Stomach (tissue), 9 donors: Measurements from ENCODE around the gene PLCB4. TPM values are rescaled to one million over a fixed set of nuclear protein-coding genes. Genes with fewer than 3 reads are reported as not detected.

Experiments used
- DNase-seq, 2 donors: peaks; one replicate each; pipeline versions ENCODE4 v3.0.0 to v3.0.0-alpha.2; 2013 to 2019
- H3K27ac ChIP-seq, 5 donors: fragments of 200-600 bp in 4 of 5; sonication (generic) in 4 of 5; one replicate each; pipeline ENCODE4 v1.5.1; 2013 to 2019; ENCODE audit warnings: mild to moderate bottlenecking in 1 of 5, moderate library complexity in 1 of 5
- H3K27me3 ChIP-seq, 3 donors: fragments of 200-600 bp; sonication (generic); one replicate each; pipeline ENCODE4 v1.5.1; 2017 to 2019; ENCODE audit warnings: mixed run types in 1 of 3
- H3K36me3 ChIP-seq, 4 donors: fragments of 200-600 bp; sonication (generic); 1 replicate in 3 of 4; 2 replicates in 1 of 4; pipeline ENCODE4 v1.5.1; 2016 to 2019
- H3K4me1 ChIP-seq, 4 donors: fragments of 200-600 bp; sonication (generic); one replicate each; pipeline ENCODE4 v1.5.1; 2016 to 2019
- H3K4me3 ChIP-seq, 4 donors: fragments of 200-600 bp; sonication (generic) in 3 of 4; one replicate each; pipeline ENCODE4 v1.5.1; 2016 to 2019; ENCODE audit warnings: mild to moderate bottlenecking in 1 of 4
- H3K9me3 ChIP-seq, 4 donors: fragments of 200-600 bp; sonication (generic); one replicate each; pipeline ENCODE4 v1.5.1; 2016 to 2019
- EP300 ChIP-seq: sonication (generic); formaldehyde crosslinking; IDR thresholded peaks from one replicate; pipeline ENCODE4 v1.6.1; 2017; ENCODE audit warnings: antibody characterized with exemption
- POLR2A ChIP-seq, 4 donors: fragments of 450-650 bp; IDR thresholded peaks; one replicate each; pipeline ENCODE4 v1.6.1; 2016; ENCODE audit warnings: antibody characterized with exemption in 4 of 4, control low read depth in 2 of 4, mild to moderate bottlenecking in 1 of 4, moderate library complexity in 1 of 4
- POLR2AphosphoS5 ChIP-seq, 3 donors: sonication (generic); formaldehyde crosslinking; IDR thresholded peaks; one replicate each; pipeline ENCODE4 v1.6.1; 2016; ENCODE audit warnings: antibody characterized with exemption in 3 of 3
- WGBS, 5 donors: extraction: QIAGEN DNeasy Blood & Tissue Kit in 3 of 5; methylation state at CpG; one replicate each; pipeline versions ENCODE4 v1.1.5 to v1.1.7; 2013 to 2018; 5-methylcytosine and 5-hydroxymethylcytosine counted together
- intact Hi-C: fragments of 100-400 bp; cut with DNase I; formaldehyde crosslinking; loops from one replicate; pipeline ENCODE4 v1.15.1; 2023; ENCODE audit warnings: low total_unique reads
- polyA plus RNA-seq, 3 donors: library from polyadenylated mRNA; stranded (reverse); fragments of 200-250 nt; gene quantifications; one replicate each; pipeline ENCODE4 v1.2.3, GENCODE V29; 2013
- total RNA-seq, 5 donors: library from RNA; depleted of rRNA; stranded (reverse); fragments of >200 nt; gene quantifications; one replicate each; pipeline versions ENCODE4 v1.1.0 to v1.2.3, GENCODE V29; 2014 to 2016
- TF ChIP-seq, protein P1 (sequence below), 7 experiments: fragments of 450-650 bp in 4 of 7; fragments of 200-600 bp in 3 of 7; sonication (generic) in 3 of 7; IDR thresholded peaks; one replicate each; pipeline ENCODE4 v1.5.1; 2016 to 2019; ENCODE audit warnings: antibody characterized with exemption in 7 of 7, control low read depth in 2 of 7, mild to moderate bottlenecking in 1 of 7
- donor health status: healthy with polysubstance abuse.
- donor health status: Bipolar disorder and iron deficiency.
- donor health status: healthy.

The PLCB4 gene
- total and polyA plus RNA-seq, 8 donors = 5.3 to 29.4 (median 22.3) TPM

GRCh38 chr20:9354579-9354978 is 285.7 kb downstream of the PLCB4 start:
- Histone ChIP-seq H3K4me3 (no peak overlapping the region), H3K4me1 (peaks cover 0 to 16% (median 0%) of the 10 kb centered on the region in 4 donors), H3K27me3 (no peaks in the 10 kb centered on the region), H3K9me3 (no peaks in the 10 kb centered on the region), H3K36me3 (no peaks in the 10 kb centered on the region), H3K27ac (no peak overlapping the region)
- no peak for DNase-seq
- TF ChIP-seq, protein P1, sequence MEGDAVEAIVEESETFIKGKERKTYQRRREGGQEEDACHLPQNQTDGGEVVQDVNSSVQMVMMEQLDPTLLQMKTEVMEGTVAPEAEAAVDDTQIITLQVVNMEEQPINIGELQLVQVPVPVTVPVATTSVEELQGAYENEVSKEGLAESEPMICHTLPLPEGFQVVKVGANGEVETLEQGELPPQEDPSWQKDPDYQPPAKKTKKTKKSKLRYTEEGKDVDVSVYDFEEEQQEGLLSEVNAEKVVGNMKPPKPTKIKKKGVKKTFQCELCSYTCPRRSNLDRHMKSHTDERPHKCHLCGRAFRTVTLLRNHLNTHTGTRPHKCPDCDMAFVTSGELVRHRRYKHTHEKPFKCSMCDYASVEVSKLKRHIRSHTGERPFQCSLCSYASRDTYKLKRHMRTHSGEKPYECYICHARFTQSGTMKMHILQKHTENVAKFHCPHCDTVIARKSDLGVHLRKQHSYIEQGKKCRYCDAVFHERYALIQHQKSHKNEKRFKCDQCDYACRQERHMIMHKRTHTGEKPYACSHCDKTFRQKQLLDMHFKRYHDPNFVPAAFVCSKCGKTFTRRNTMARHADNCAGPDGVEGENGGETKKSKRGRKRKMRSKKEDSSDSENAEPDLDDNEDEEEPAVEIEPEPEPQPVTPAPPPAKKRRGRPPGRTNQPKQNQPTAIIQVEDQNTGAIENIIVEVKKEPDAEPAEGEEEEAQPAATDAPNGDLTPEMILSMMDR (IDR thresholded peaks at IDR 0.05) = no peak
- no peak for TF ChIP-seq EP300
- no peak for TF ChIP-seq POLR2AphosphoS5 (IDR thresholded peaks at IDR 0.05)
- no peak for TF ChIP-seq POLR2A (IDR thresholded peaks at IDR 0.05)
- WGBS, 5 donors = 87 to 93% (median 90%) methylated on average over 2 of the region's 2 CpGs
- intact Hi-C loops = no loop called here

- no peak for TF ChIP-seq POLR2A (IDR thresholded peaks at IDR 0.05)
- no peak for TF ChIP-seq EP300
- TF ChIP-seq POLR2AphosphoS5 (IDR thresholded peaks at IDR 0.05) = no peak
- TF ChIP-seq, protein P1 (IDR thresholded peaks at IDR 0.05) = no peak
- DNase-seq = no peak
- H3K36me3 ChIP-seq = peaks cover 0 to 2% (median under 1%) of the 10 kb centered on the region in 4 donors
- WGBS, 5 donors = 86 to 92% (median 88%) methylated on average over 2 of the region's 2 CpGs
- intact Hi-C loops = no loop called here
- H3K27me3 ChIP-seq = no peaks in the 10 kb centered on the region
- no peaks in the 10 kb centered on the region for H3K9me3 ChIP-seq
- no peak overlapping the region for H3K4me3 ChIP-seq
- H3K27ac ChIP-seq = no peak overlapping the region
- peaks cover 0 to 20% (median 2%) of the 10 kb centered on the region in 4 donors for H3K4me1 ChIP-seq
These were observed 289.1 kb downstream of the PLCB4 start for GRCh38 chr20:9358001-9358400.

DNA sequence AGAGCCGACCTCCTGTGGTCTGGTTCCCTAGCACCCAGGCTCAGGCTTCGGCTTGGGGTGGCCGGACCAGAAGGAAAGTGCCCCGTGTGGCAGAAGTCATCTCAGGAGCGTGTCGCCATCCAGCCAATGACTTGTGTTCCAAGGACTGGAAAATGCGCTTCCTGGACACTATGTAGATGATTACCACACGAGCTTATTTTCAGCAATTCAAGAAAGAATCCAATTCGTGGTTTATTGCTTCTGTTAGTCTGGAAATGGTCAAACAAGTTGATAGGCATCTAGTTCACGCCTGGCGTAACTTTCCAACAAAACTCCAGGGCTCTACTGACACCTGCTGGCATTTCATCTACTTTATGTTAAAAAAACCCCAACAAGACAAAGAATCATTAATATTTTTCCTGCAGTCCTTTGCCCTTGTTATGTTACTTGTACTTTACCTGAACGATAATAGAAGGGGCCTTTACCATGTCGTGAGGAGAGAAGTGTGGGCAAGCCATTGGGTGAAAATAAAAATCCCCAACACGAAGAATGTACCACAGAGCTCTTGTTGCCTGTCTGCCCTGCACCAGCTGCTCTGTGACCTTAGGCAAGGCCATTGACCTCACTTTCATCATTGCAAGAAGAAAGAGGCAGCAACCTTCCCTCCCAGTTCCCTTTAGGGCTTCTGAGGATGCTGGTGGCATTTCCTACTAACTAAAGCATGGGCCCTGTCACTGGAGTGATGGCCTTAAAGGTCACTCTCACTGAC is 290.8 kb downstream of the PLCB4 start:
- intact Hi-C loops = loop anchor here (10.0 kb wide), 1 partner anchor 575 kb away; no protein-coding TSS in a partner anchor
- peak overlapping the region in 2 of 5 donors; percentile 33 to 46 for H3K27ac ChIP-seq
- H3K4me3 ChIP-seq = no peak overlapping the region
- WGBS, 5 donors = 35 to 50% (median 38%) methylated on average over 14 of the region's 14 CpGs
- peaks cover 0 to 16% (median 14%) of the 10 kb centered on the region in 4 donors for H3K36me3 ChIP-seq
- no peaks in the 10 kb centered on the region for H3K27me3 ChIP-seq
- H3K4me1 ChIP-seq = peaks cover 0 to 15% (median 2%) of the 10 kb centered on the region in 4 donors
- H3K9me3 ChIP-seq = no peaks in the 10 kb centered on the region
- TF ChIP-seq, protein P1 (IDR thresholded peaks at IDR 0.05) = peak in 4 of 7 experiments; percentile 36 to 69 (median 48)
- no peak for TF ChIP-seq POLR2AphosphoS5 (IDR thresholded peaks at IDR 0.05)
- DNase-seq = peak; percentile 38 to 86

GRCh38 chr20:9360431-9360830 is 291.5 kb downstream of the PLCB4 start:
- intact Hi-C loops = loop anchor here (10.0 kb wide), 1 partner anchor 576 kb away; no protein-coding TSS in a partner anchor
- Histone ChIP-seq H3K9me3 (no peaks in the 10 kb centered on the region), H3K4me1 (peaks cover 0 to 15% (median 2%) of the 10 kb centered on the region in 4 donors), H3K27me3 (no peaks in the 10 kb centered on the region), H3K36me3 (peaks cover 0 to 18% (median 14%) of the 10 kb centered on the region in 4 donors), H3K4me3 (no peak overlapping the region), H3K27ac (no peak overlapping the region)
- WGBS, 5 donors = 89 to 96% (median 93%) methylated on average over 1 of the region's 1 CpG
- no peak for TF ChIP-seq EP300
- no peak for TF ChIP-seq POLR2AphosphoS5 (IDR thresholded peaks at IDR 0.05)
- TF ChIP-seq, protein P1 (IDR thresholded peaks at IDR 0.05) = no peak
- TF ChIP-seq POLR2A (IDR thresholded peaks at IDR 0.05) = no peak
- no peak for DNase-seq
